K562 (cell line): ENCODE measurements around the gene PMVK. TPM values are rescaled to one million over a fixed set of nuclear protein-coding genes. Genes with fewer than 3 reads are reported as not detected.

Experiments
- BRF1 ChIP-seq: IDR thresholded peaks from 3 replicates; pipeline ENCODE4 v1.6.1; 2011; ENCODE audit warnings: borderline replicate concordance, mild to moderate bottlenecking; ENCODE audit not compliant: insufficient read length; ENCODE audit errors: extremely low read depth
- CBFA2T3 ChIP-seq: fragments of 450-650 bp; IDR thresholded peaks from 2 replicates; pipeline ENCODE4 v1.6.1; 2017
- CBX2 ChIP-seq: fragments of 200-600 bp; sonication (generic); IDR thresholded peaks from one replicate; pipeline ENCODE4 v1.6.1; 2012; ENCODE audit warnings: mild to moderate bottlenecking, low read length, inconsistent platforms; ENCODE audit not compliant: insufficient read depth, poor library complexity, severe bottlenecking
- ETS2 ChIP-seq: IDR thresholded peaks from 2 replicates; pipeline ENCODE4 v1.6.1; 2016; ENCODE audit warnings: borderline replicate concordance, missing genetic modification characterization, mild to moderate bottlenecking, moderate library complexity, missing compliant biosample characterization; ENCODE audit not compliant: poor library complexity, severe bottlenecking
- GABPA ChIP-seq: fragments of 200-800 bp; sonication (Bioruptor generic); conservative IDR thresholded peaks from 2 replicates; pipeline ENCODE4 v1.6.1; 2016; ENCODE audit warnings: low read depth, missing genetic modification characterization, missing compliant biosample characterization
- HNRNPH1 ChIP-seq: fragments of 200-400 bp; formaldehyde crosslinking; optimal IDR thresholded peaks from 2 replicates; pipeline ENCODE3; 2017; ENCODE audit warnings: low read depth, mild to moderate bottlenecking, low read length, moderate library complexity
- MBD2 ChIP-seq: sonication (generic); IDR thresholded peaks from 2 replicates; pipeline ENCODE4 v1.6.1; 2016; ENCODE audit warnings: low read depth, borderline replicate concordance
- MCM2 ChIP-seq: fragments of 450-650 bp; IDR thresholded peaks from 2 replicates; pipeline ENCODE4 v1.6.1; 2017; ENCODE audit warnings: low read depth, mild to moderate bottlenecking
- MGA ChIP-seq: fragments of 450-650 bp; IDR thresholded peaks from 2 replicates; pipeline ENCODE4 v1.6.1; 2016; ENCODE audit warnings: mild to moderate bottlenecking, moderate library complexity
- NR2C2 ChIP-seq, 2 experiments: fragments of 200-800 bp in 1 of 2; sonication (Bioruptor generic) in 1 of 2; sonication (generic) in 1 of 2; formaldehyde crosslinking in 1 of 2; IDR thresholded peaks; 2 replicates each; pipeline versions ENCODE4 v1.6.1 to v1.8.0; 2016 to 2022; ENCODE audit warnings: mild to moderate bottlenecking in 1 of 2, missing compliant biosample characterization in 1 of 2, missing genetic modification characterization in 1 of 2, missing genetic modification reagents in 1 of 2
- POLR2G ChIP-seq: fragments of 200-400 bp; formaldehyde crosslinking; IDR thresholded peaks from 2 replicates; pipeline ENCODE4 v1.6.1; 2017; ENCODE audit warnings: low read depth, mild to moderate bottlenecking, antibody characterized with exemption, low read length, moderate library complexity
- POU5F1 ChIP-seq: fragments of 150-350 bp; IDR thresholded peaks from 2 replicates; pipeline ENCODE4 v1.6.1; 2014; ENCODE audit warnings: borderline replicate concordance, low read length, low read depth, mild to moderate bottlenecking; ENCODE audit not compliant: partially characterized antibody
- ZNF143 ChIP-seq: sonication (generic); formaldehyde crosslinking; IDR thresholded peaks from 2 replicates; pipeline ENCODE4 v1.9.0; 2022; ENCODE audit warnings: mild to moderate bottlenecking, missing genetic modification reagents
- polyA plus RNA-seq, 8 experiments: library from polyadenylated mRNA; depleted of rRNA in 4 of 8; stranded (reverse) in 5 of 8; unstranded in 3 of 8; fragments of >200 nt; fragmentation: Nextera tagmentation in 2 of 8; fragmentation: Illumina TruSeq in 1 of 8; extraction: Ambion mirVana in 2 of 8; extraction: Trizol in 1 of 8; gene quantifications; 2 replicates each; pipeline versions ENCODE4 v1.2.1 to v1.2.3, GENCODE V29; 2011 to 2014; ENCODE audit warnings: inconsistent platforms in 1 of 8, missing spikeins in 1 of 8
- total RNA-seq, 7 experiments: library from RNA; depleted of rRNA in 6 of 7; stranded (reverse); fragments of >200 nt in 6 of 7; fragmentation: Illumina TruSeq in 2 of 7; extraction: Trizol in 2 of 7; gene quantifications; 2 replicates each; pipeline versions ENCODE4 v1.2.1 to v1.2.3, GENCODE V29; 2011 to 2021; ENCODE audit warnings: low replicate concordance in 1 of 7
- TF ChIP-seq, protein P1 (sequence below): fragments of 450-650 bp; IDR thresholded peaks from 2 replicates; pipeline ENCODE4 v1.6.1; 2017; ENCODE audit warnings: mild to moderate bottlenecking, moderate library complexity

The PMVK gene
- total and polyA plus RNA-seq, 9 of the 15 experiments (the other 6 are each of a cell fraction or from before 2014, with no cell fraction given): 1.1 to 15.3 (median 6.3) TPM

GRCh38 chr1:154955039-154955717 is 18.7 kb upstream of the PMVK start (continued):
- no peak for TF ChIP-seq MGA
- no peak for TF ChIP-seq CBX2
- no peak for TF ChIP-seq POLR2G
- TF ChIP-seq, protein P1, sequence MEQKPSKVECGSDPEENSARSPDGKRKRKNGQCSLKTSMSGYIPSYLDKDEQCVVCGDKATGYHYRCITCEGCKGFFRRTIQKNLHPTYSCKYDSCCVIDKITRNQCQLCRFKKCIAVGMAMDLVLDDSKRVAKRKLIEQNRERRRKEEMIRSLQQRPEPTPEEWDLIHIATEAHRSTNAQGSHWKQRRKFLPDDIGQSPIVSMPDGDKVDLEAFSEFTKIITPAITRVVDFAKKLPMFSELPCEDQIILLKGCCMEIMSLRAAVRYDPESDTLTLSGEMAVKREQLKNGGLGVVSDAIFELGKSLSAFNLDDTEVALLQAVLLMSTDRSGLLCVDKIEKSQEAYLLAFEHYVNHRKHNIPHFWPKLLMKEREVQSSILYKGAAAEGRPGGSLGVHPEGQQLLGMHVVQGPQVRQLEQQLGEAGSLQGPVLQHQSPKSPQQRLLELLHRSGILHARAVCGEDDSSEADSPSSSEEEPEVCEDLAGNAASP: no peak
- TF ChIP-seq GABPA (tag): peak; percentile 63
- TF ChIP-seq HNRNPH1: no peak
- no peak for TF ChIP-seq MCM2
- TF ChIP-seq NR2C2 (CRISPR knock-in tag; IDR thresholded peaks at IDR 0.05): 0 out of 2 replicates have a peak, but pooled peaks have one; percentile 40
- TF ChIP-seq NR2C2 (tag; IDR thresholded peaks at IDR 0.05): peak; percentile 84
- no peak for TF ChIP-seq POU5F1
- no peak for TF ChIP-seq MBD2
- TF ChIP-seq CBFA2T3: peak; percentile 49; the same call in 1 of the 2 replicates
- no peak for TF ChIP-seq BRF1
- no peak for TF ChIP-seq ZNF143 (CRISPR knock-in tag)
- no peak for TF ChIP-seq ETS2 (tag)
